NOMO-1 treated with dmso at 0.1 percent for 144 hours (cell line): ENCODE results near the gene ARL6IP1.
"Not testable (repeated sequence)": the region's sequence is repeated elsewhere in the genome, so short reads cannot be mapped to it uniquely, and the experiment has no call there.

ENCODE experiments used
- DNase-seq: peaks from one replicate; lab custom pipeline; 2025; ENCODE audit not compliant: unreplicated experiment; lab: John Stamatoyannopoulos, UW

The ARL6IP1 gene

GRCh38 chr16:18800293-18800692, 1.1 kb downstream of the ARL6IP1 start:
- no peak for DNase-seq

DNA sequence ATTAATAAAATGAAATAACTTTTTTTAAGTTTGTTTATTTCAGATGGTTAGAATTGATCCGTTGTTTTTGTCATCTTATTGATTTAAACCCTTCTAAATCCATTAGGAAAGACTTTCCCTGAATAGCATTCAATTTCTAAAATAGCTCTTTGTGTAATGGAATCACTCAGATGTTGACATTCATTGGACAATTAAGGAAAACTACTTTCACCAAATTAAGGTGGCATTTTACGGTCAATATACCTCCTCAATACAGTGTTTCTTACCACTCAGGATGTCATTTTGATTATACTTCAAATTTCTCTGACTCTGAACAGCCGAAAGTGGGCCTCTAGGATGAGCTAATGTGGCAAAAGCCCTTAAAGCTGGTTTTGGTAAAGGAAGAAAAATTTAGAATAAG, 1.8 kb downstream of the ARL6IP1 start:
- DNase-seq, result no peak

DNA sequence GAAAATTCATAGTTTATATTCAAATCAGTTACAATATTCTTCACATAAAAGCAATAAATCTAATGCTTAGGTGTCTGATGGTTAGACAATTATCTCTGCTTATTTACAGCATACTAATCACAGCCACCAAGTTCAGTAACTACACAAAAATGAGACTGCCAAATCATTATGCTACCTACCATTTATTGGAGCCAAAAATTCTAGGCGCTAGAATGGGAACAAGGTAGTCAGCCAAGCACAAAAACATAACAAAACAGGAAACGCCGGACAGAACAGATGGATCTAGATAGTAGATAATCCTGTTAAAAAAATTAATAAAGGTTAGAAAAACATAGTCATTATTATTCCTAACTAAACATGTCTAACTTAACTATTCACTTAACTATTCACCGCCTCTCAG, 3.6 kb downstream of the ARL6IP1 start:
- no peak for DNase-seq

DNA sequence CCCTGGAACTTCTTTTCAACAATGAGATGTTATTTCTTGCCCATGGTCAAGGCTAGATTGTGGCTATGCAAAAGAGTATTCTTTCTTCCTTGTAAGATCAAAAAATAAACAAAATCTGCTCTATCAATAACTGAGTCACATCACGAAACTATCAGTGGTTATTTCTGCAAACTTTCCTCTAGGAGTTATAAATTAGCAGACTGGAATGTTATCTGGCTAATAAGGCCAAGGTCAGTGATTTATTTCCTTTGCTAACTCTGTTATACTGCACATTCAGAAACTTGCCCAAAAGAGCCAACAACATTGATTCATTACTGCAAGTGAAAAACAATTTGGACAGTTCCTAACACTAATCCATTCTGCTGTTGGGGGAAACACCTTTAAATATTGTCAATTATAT, 5.0 kb downstream of the ARL6IP1 start:
- DNase-seq, result no peak

DNA sequence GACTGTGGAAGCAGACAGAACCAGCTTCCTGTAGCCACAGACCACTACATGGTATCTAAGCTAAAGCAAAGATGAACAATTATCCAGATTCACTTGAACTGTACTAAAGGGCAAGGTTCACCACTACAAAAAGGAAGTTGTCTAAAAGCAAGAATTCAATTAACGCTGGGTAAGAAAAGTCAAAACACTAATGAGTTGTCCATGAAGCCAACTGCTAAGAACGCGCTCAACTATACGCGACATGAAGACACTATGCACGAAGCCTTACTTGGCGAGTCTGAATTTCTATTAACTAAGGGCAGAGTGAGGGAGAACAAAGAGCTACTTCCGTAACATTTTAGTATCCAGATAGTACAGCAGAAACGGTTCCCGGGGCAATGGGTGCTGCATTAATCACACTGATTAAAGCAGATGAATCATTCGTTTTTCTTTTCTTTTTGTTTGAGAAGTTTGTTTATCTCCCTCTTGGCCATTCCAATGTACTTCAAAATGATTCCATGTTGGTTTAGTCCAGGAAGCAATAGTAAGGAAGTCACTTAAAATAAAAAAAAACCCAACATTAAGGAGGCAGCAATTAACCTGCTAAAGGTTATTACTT, 8.4 kb downstream of the ARL6IP1 start:
- DNase-seq, result no peak

GRCh38 chr16:18789850-18790706, 11.3 kb downstream of the ARL6IP1 start, which contains the start of gene RPS15A:
Gene RPS15A, minus strand, starts transcription at chr16:18790334. Its CDS starts 1,221 bp downstream, at chr16:18789113.
- DNase-seq, result peak; percentile 91

- DNase-seq, result no peak
Observed at GRCh38 chr16:18789515-18789849, 11.9 kb downstream of the ARL6IP1 start.

GRCh38 chr16:18788828-18789514, 12.4 kb downstream of the ARL6IP1 start:
- no peak for DNase-seq

DNA sequence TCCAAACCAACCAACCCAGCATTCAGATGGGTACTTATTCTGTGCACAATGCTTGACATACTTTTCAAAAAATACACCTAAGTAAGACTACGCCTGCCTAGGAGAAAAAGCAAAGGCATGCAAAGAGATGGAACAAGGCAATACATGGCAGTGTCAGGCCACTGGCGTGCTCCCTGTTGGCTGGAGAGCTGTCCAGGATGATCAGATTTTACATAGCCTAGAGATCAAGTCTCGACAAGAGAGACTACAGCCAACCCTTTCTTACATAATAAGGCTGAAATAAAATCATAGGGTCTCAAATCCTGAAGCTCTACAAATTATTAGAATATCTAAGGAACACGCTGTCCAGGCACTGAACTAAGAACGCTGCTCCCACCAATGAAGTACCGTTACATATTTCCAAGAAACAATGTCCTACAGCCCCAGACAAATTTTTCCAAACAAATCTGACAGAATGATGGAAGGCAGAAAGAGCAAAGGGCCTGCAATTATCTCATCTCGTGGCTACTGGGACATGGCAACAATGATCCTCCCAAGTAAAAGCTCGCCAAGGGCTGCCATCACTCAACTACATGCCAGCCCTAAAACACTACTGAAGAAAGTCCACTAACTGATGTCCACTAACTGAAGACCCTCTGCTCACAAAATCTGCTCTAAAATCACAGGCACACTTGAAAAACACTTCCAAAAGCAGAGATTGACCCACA, 16.3 kb downstream of the ARL6IP1 start:
- DNase-seq, result no peak

GRCh38 chr16:18783430-18784341, 17.7 kb downstream of the ARL6IP1 start:
- DNase-seq, result no peak

DNA sequence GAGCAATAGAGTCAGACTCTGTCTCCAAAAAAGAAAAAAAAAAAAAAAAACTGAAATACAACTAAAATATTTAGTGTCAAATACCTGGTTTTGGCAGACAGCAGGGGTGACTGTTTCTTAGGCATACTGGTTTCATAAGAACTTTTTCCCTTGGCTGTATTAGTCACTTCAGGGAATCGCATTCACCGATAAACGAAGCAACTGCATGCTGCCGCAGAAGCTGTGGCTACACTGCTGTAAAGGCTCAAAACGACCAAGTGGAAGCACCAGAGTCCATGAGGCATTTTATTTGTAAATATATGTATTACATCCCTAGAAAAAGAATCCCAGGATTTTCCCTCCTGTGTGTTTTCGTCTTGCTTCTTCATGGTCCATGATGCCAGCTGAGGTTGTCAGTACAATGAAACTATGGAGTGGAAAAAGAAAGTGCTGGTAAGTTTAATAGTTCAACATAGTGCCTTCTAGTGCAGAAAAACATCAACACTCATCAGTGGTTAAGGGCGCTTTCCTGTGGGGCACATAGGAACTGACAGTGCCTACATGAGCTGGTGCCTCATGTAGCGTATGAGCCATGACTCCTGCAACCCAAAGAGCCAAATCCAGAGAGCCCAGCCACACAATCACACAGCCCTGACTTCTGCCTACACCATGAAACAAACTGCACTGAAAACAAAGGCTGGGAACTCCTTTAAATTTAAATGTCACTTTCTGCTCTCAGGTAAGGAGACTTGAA, 18.5 kb downstream of the ARL6IP1 start:
- no peak for DNase-seq

- not testable (repeated sequence) for DNase-seq
Observed at GRCh38 chr16:18781232-18781631, 20.1 kb downstream of the ARL6IP1 start.

GRCh38 chr16:18780460-18781026, 20.8 kb downstream of the ARL6IP1 start:
- DNase-seq, result not testable (repeated sequence)

DNA sequence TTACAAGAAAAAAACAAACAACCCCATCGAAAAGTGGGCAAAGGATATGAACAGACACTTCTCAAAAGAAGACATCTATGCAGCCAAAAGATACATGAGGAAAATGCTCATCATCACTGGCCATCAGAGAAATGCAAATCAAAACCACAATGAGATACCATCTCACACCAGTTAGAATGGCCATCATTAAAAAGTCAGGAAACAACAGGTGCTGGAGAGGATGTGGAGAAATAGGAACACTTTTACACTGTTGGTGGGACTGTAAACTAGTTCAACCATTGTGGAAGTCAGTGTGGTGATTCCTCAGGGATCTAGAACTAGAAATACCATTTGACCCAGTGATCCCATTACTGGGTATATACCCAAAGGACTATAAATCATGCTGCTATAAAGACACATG, 23.7 kb downstream of the ARL6IP1 start:
- not testable (repeated sequence) for DNase-seq

- not testable (repeated sequence) for DNase-seq
Observed at GRCh38 chr16:18776334-18776733, 25.0 kb downstream of the ARL6IP1 start.

- DNase-seq, result peak; percentile 48
Observed at GRCh38 chr16:18774651-18775050, 26.7 kb downstream of the ARL6IP1 start.

GRCh38 chr16:18772171-18772570, 29.2 kb downstream of the ARL6IP1 start:
- DNase-seq, result not testable (repeated sequence)

- not testable (repeated sequence) for DNase-seq
Observed at GRCh38 chr16:18770336-18770962, 30.9 kb downstream of the ARL6IP1 start.

DNA sequence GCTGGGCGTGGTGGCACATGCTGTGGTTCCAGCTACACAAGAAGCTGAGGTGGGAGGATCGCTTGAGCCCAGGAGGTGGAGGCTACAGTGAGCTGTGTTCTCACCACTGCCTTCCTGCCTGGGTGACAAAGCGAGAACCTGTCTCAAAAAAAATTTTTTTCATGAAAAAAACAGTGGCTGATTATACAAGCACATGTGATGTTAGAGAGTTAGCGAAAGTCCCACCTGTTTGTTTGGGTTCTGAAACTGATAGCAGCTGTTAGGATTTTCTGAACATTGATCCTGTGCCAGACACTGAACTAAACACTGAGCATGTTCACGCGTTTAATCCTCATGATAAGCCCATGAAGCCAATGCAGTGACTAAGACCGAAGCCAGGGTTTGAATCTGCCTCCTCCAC, 34.1 kb downstream of the ARL6IP1 start:
- DNase-seq, result not testable (repeated sequence)
